NCI-H1930 (cell line): ENCODE data around the gene CPTP.

Experiments
- DNase-seq, 2 experiments: peaks; one replicate each; lab custom pipeline; 2025; lab: John Stamatoyannopoulos, UW

CPTP gene

DNA sequence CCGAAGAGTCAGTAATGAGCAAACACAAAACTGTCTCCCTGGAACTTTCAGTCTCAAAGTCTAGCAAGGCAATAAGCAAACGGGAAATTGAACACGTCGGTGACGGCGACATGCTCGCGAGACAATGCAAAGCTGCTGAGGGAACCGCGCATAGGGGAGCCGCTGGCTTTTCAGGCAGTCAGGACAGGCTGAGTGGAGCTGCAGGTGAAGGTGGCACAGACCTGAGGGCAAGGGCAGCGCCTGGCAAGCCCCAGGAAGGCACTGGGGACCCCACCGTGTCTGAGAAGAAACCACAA, 5.0 kb upstream of the CPTP start:
- DNase-seq: no peak

DNA sequence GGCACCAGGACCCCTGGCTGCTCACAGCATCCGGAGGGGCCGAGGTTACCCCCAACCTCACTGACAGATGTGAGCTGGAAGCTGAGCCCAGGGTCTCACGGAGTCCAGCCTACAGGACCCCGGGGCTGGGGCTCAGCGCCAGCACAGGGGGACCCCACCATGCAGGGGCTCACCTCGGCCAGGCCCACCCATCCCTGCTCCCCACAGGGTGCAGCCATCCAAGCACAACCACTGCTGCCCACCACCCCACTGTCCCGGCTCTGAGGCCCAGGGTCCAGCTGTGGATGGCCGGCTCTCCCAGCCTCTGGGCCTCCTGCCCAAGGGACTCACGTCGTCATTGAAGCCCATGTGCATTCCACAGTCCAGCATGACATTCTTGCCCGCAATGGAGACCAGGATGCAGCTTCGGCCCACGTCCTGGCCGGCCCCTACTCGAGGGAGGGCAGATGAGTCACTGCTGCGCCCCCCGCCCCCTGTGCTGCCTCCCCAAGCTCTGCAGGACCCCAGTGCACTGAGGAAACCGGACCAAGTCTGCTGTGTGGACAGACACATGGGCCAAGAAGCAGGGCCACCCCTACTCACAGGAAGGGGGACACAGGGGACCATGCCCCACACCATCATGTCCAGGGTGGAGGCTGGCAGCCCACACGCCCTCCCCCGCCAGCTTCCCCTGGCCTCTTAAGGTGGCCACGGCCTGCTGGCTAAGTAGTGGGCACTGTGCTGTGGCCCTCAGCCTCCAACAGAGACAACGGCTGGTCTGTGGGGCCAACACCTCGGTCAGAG, 3.7 kb upstream of the CPTP start:
- DNase-seq: no peak

DNA sequence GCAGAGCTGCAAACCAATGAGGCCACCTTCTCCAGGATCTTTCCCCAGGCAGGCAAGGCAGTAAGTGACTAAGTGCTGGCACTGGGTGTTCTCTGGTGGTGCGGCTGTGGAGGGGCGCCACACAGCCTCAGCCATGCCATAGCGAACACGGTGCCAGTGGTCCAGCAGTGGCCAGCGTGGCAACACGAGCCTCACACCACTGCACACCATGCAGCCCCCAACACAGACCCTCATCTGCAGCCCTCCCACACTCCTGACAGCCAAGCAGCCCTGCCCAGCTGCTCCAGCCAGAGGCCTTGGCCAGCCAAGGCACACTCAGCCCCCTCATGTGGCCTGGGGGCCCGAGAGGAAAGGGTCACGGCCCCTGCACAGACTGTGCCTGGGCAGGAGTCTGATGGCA, 3.1 kb upstream of the CPTP start:
- DNase-seq: no peak

DNA sequence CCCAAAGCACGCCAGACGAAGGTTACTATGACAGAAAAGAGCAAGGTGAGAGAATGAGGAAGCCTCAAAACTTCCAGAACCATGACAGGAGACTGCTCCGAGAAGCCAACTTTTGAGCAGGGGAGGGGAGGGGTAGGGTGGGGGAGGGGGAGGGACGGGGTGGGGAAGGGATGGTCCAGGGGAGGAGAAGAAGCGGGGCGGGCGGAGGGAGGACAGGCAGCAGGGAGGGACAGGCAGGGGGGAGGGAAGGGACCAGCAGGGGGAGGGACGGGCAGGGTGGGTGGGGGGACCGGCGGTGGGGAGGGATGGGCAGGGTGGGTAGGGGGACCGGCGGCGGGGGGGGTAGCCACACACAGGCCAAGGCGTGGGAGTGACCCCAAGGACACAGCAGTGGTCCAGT, 2.2 kb upstream of the CPTP start:
- no peak for DNase-seq

DNA sequence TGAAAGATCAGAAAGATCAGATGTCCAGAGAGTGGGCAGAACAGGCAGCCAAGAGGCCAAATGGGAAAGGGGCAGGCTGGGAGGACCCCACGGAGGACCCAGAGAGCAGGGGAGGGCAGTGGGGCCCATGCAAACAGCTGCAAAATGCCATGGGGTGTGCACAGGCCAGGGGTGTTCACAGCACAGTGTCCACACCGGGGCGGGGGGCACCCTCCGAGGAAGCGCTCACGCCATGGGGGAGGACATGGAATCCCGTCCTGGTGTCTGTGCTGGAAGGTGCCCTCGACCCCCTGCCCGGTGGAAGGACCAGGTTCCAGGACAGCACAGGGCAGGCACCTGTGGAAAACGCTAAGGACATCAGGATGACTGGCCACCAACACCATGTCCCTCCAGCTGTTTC, 1.6 kb upstream of the CPTP start:
- no peak for DNase-seq

DNA sequence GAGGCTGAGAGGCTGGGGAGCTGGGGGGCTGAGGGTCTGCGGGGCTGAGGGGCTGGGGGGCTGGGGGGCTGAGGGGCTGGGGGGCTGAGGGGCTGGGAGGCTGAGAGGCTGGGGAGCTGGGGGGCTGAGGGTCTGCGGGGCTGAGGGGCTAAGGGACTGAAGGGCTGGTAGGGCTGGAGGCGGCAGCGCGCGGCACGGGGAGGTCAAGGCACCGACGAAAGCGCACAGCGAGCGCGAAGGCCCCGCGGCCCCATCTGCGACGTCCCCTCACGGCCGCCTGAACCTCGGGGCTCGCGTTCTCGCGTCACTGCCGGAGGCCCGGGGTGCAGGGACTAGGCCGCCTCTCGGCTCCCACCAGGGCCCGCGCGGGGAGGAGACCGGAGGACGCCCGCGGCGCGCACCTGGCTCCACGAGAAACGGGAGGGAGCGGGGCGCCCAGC, 498 bp upstream of the CPTP start:
- no peak for DNase-seq

DNA sequence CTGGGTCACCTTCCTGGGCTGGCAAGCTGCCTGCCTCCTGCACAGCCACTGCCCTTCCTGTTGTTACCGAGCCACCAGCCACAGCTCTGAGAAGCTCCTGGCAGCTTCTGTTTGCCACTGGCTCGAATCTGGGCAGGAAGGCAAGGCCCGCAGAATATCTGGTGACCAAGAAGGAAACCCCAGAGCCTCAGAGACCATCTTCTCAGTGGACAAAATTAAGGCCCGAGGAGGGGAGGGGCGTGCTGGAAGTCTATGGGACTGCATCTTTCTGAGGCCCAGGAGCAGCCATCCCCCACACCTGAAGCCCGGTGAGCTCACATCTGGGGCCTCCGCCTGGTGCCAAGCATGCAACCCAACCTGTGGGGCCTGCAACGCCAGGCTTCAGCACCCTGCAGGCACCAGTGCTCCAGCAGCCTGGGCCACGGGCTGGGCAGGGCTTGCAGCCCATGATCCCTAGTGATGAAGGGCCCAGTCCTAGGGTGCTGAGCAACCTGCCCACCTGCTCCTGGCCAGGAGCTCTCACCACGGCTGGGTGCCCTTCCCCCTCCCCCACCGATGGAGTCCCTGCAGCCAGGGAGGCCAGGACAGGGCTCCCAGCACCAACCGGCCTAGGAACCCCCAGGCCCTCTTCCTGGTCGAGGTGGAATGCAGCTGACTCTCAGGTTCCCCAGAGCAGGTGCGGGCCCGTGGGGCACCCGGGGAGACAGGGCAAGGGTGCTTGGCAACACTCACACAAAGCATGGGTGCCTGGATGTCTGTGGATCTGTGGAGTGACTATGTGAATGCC, 879 bp downstream of the CPTP start:
- no peak for DNase-seq

DNA sequence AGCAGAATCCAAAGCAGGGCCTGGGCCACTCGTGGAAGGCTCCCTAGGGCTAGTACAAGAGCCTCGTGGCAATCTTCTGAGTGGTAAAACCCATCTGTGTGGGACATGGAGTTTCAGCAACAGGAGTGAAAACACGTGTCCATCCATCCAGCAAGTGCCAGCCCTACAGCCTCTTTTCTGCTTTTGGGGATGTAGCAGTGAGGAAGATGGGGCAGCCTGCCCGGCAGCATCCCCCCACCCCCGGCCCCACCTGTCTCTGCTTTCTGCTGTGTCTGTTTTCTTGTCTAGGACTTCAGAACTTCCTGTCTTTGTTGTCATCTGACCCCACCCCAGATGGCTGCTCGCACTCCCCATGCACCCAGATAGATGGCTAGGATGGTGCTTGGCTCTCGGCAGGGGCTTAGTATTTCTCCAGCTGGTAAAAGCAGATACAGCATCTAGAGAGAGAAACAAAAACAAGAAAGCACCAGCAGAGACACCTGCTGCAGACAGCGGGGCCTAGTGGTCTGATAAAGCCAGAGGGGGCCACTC, 1.5 kb downstream of the CPTP start:
- DNase-seq: no peak

DNA sequence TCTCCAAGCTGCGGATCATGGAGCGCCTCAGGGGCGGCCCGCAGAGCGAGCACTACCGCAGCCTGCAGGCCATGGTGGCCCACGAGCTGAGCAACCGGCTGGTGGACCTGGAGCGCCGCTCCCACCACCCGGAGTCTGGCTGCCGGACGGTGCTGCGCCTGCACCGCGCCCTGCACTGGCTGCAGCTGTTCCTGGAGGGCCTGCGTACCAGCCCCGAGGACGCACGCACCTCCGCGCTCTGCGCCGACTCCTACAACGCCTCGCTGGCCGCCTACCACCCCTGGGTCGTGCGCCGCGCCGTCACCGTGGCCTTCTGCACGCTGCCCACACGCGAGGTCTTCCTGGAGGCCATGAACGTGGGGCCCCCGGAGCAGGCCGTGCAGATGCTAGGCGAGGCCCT, 2.7 kb downstream of the CPTP start:
- DNase-seq: no peak

DNA sequence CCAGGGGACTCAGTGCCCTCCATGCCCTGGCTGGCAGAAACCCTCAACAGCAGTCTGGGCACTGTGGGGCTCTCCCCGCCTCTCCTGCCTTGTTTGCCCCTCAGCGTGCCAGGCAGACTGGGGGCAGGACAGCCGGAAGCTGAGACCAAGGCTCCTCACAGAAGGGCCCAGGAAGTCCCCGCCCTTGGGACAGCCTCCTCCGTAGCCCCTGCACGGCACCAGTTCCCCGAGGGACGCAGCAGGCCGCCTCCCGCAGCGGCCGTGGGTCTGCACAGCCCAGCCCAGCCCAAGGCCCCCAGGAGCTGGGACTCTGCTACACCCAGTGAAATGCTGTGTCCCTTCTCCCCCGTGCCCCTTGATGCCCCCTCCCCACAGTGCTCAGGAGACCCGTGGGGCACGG, 3.7 kb downstream of the CPTP start:
- DNase-seq: no peak

DNA sequence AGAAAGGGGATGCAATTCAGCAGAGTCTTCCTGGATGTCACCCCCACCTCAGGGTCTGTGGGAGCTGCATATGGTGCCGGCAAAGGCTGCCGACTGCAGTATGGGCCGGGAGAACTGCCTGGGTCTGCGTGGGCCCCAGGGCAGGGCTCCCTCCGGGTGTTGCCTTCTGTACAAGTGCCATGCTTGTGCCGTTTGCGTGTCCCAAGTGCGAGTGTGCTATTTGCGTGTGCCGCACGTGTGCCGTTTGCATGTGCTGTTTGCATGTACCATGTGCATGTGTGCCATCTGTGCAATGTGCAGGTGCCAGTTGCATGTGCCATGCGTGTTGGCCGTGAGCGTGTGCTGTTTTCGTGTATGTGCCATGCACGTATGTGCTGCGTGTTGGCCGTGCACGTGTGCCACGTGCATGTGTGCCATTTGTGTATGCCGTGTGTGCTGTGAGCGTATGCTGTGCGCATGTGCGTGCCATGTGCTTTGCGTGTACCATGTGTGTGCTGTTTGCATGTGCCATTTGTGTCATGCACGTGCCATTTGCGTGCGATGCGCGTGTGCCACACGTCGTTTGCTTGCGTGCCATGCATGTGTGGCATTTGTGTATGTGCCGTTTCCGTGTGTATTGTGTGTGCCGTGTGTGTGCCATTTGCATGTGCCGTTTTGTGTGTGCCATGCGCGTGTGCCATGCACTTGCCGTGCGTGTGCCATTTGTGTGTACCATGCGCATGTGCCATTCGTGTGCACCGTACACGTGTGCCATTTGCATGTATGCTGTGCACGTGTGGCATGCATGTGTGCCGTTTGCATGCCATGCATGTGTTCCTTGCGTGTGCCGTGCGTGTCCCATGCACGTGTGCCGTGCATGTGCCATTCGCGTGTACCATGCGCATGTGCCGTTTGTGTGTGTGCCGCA, 5.0 kb downstream of the CPTP start:
- no peak for DNase-seq

DNA sequence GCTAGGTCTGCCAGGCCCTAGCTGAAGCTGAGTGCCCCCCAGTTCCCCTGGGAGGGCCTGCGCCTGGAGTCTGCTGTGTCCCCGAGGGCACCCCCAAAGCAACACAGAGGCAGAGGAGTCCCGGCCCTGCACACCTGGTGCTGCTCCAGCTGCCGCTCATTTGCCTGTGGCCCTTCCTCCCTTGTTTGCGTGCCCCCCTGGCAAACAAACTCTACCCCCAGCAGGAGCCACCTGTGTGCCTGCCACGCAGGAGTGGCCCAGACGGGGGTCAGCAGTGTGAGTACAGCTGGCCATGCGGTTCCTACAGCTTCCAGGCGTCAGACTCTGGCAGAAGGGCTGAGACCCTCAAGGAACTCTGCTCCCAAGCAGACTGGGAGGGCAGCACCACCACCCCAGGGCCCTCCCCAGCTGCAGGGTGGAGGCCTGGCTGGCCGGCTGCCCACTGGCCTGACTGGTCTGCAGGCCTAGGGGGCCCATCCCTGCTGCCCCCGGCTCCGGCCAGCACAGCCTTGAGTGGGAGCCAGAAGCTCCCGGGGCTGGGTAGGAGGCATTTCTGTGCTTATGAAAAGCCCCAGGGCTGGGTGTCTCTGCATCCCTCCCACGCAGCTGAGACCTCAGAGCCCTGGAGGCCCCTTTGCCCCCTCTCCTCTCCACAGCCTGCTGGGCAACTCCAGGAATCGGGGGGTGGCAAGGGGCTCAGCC, 5.9 kb downstream of the CPTP start:
- DNase-seq: no peak

DNA sequence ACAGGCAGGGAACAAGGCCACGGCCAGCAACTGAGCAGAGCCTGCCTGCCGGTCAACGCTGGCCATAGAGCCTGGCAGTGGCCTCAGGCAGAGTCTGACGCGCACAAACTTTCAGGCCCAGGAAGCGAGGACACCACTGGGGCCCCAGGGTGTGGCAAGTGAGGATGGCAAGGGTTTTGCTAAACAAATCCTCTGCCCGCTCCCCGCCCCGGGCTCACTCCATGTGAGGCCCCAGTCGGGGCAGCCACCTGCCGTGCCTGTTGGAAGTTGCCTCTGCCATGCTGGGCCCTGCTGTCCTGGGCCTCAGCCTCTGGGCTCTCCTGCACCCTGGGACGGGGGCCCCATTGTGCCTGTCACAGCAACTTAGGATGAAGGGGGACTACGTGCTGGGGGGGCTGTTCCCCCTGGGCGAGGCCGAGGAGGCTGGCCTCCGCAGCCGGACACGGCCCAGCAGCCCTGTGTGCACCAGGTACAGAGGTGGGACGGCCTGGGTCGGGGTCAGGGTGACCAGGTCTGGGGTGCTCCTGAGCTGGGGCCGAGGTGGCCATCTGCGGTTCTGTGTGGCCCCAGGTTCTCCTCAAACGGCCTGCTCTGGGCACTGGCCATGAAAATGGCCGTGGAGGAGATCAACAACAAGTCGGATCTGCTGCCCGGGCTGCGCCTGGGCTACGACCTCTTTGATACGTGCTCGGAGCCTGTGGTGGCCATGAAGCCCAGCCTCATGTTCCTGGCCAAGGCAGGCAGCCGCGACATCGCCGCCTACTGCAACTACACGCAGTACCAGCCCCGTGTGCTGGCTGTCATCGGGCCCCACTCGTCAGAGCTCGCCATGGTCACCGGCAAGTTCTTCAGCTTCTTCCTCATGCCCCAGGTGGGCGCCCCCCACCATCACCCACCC, 6.7 kb downstream of the CPTP start, which contains the start of gene TAS1R3:
TSS of gene TAS1R3 (plus strand) at position 213 of the 898 bp plus-strand sequence. CDS start at position 279, 66 bp downstream.
- no peak for DNase-seq

DNA sequence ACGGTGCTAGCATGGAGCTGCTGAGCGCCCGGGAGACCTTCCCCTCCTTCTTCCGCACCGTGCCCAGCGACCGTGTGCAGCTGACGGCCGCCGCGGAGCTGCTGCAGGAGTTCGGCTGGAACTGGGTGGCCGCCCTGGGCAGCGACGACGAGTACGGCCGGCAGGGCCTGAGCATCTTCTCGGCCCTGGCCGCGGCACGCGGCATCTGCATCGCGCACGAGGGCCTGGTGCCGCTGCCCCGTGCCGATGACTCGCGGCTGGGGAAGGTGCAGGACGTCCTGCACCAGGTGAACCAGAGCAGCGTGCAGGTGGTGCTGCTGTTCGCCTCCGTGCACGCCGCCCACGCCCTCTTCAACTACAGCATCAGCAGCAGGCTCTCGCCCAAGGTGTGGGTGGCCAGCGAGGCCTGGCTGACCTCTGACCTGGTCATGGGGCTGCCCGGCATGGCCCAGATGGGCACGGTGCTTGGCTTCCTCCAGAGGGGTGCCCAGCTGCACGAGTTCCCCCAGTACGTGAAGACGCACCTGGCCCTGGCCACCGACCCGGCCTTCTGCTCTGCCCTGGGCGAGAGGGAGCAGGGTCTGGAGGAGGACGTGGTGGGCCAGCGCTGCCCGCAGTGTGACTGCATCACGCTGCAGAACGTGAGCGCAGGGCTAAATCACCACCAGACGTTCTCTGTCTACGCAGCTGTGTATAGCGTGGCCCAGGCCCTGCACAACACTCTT, 7.6 kb downstream of the CPTP start:
- DNase-seq: no peak

DNA sequence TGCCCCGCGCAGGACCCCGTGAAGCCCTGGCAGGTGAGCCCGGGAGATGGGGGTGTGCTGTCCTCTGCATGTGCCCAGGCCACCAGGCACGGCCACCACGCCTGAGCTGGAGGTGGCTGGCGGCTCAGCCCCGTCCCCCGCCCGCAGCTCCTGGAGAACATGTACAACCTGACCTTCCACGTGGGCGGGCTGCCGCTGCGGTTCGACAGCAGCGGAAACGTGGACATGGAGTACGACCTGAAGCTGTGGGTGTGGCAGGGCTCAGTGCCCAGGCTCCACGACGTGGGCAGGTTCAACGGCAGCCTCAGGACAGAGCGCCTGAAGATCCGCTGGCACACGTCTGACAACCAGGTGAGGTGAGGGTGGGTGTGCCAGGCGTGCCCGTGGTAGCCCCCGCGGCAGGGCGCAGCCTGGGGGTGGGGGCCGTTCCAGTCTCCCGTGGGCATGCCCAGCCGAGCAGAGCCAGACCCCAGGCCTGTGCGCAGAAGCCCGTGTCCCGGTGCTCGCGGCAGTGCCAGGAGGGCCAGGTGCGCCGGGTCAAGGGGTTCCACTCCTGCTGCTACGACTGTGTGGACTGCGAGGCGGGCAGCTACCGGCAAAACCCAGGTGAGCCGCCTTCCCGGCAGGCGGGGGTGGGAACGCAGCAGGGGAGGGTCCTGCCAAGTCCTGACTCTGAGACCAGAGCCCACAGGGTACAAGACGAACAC, 8.3 kb downstream of the CPTP start:
- DNase-seq: no peak

DNA sequence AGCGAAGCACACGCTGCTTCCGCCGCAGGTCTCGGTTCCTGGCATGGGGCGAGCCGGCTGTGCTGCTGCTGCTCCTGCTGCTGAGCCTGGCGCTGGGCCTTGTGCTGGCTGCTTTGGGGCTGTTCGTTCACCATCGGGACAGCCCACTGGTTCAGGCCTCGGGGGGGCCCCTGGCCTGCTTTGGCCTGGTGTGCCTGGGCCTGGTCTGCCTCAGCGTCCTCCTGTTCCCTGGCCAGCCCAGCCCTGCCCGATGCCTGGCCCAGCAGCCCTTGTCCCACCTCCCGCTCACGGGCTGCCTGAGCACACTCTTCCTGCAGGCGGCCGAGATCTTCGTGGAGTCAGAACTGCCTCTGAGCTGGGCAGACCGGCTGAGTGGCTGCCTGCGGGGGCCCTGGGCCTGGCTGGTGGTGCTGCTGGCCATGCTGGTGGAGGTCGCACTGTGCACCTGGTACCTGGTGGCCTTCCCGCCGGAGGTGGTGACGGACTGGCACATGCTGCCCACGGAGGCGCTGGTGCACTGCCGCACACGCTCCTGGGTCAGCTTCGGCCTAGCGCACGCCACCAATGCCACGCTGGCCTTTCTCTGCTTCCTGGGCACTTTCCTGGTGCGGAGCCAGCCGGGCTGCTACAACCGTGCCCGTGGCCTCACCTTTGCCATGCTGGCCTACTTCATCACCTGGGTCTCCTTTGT, 9.1 kb downstream of the CPTP start:
- DNase-seq: no peak

DNA sequence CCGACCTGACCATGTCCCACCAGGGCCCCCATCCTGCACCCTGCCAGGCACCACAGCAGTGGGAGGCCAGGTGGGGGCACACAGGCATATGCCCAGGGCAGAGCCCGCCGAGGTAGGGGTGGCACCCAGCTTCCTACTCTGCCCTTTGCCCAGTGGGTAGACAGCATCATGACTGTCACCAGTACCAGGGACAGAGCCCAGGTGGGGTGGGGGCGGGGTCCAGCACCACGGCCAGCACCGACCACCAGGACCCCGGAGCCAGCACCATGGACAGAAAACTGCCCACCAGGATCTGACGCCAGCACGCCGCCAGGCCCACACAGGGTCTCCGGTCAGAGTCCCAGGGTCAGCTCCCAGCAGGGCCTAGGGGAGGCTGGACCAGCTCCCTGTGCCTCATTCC, 10.2 kb downstream of the CPTP start:
- no peak for DNase-seq

DNA sequence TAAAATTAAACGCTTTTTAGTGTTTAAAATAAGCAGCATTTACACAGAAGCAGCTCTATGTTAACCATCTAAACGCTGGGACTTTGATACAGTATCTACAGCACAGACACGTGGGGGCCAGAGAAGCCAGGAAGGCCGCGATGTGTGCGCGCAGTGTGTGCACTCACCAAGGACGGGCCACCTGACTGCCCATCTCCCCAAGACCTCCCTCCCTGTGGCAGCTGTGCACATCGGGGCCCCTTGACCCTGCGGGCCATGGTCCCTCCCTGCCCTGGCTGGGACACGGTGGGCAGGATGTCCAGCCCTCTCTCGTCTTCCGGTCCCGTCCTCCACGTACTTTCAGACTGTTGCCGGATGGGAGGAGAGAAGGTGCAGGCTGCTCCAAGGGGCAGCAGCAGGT, 10.7 kb downstream of the CPTP start:
- DNase-seq: no peak

DNA sequence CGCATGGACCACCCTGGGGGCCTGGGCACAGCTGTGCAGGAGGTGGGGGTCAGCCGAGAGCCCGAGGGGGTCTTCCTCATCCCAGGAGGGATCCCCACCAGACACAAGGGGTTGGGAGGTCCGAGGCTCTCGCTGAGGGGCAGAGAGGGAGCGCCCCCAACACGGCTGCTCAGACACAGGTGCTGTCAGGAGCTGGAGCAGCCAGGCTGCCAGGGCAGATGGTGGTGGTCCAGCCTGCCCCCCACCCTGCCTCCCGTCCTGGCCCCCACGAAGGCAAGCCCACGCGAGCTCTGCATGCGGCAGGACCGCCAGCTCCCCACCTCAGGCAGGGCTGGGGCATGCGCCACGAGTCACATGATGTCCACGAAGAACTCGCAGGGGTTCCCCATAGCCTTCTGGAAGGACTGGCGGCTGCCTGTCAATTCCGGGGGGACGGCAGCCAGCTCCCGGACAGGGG, 11.2 kb downstream of the CPTP start:
- DNase-seq: no peak
